Upper lobe of left lung (tissue), 4 donors: ENCODE data around the gene ADGRF4.

Experiments
- CTCF ChIP-seq, 6 experiments: fragments of 450-650 bp in 4 of 6; fragments of 200-600 bp in 2 of 6; sonication (generic) in 2 of 6; IDR thresholded peaks; one replicate each; pipeline ENCODE4 v1.5.1; 2016 to 2019; ENCODE audit warnings: antibody characterized with exemption in 6 of 6
- POLR2A ChIP-seq, 4 donors: fragments of 450-650 bp; IDR thresholded peaks; one replicate each; pipeline ENCODE4 v1.5.1; 2016 to 2017; ENCODE audit warnings: antibody characterized with exemption in 4 of 4, mild to moderate bottlenecking in 2 of 4

GRCh38 chr6:47767102-47767501 is 68.7 kb downstream of the ADGRF4 start:
- TF ChIP-seq POLR2A (IDR thresholded peaks at IDR 0.05) (no peak), CTCF (IDR thresholded peaks at IDR 0.05) (no peak)
